Subcutaneous adipose tissue (tissue), 4 donors: ENCODE measurements around the gene LRRC26. TPM values are rescaled to one million over a fixed set of nuclear protein-coding genes. Genes with fewer than 3 reads are reported as not detected.

Experiments
- CTCF ChIP-seq: fragments of 450-650 bp; IDR thresholded peaks from one replicate; pipeline ENCODE4 v1.5.1; 2016; ENCODE audit warnings: low read depth, mild to moderate bottlenecking, control low read depth, antibody characterized with exemption, moderate library complexity
- total RNA-seq, 4 donors: library from RNA; depleted of rRNA; stranded (reverse); fragments of >200 nt; gene quantifications; one replicate each; pipeline ENCODE4 v1.1.0, GENCODE V29; 2016

LRRC26 gene
- total RNA-seq, 4 donors from 2014 or later, result not detected

- no peak for TF ChIP-seq CTCF
Measured at GRCh38 chr9:137180491-137180890, 10.6 kb upstream of the LRRC26 start.

- no peak for TF ChIP-seq CTCF
Measured at GRCh38 chr9:137179761-137180160, 9.9 kb upstream of the LRRC26 start.

DNA sequence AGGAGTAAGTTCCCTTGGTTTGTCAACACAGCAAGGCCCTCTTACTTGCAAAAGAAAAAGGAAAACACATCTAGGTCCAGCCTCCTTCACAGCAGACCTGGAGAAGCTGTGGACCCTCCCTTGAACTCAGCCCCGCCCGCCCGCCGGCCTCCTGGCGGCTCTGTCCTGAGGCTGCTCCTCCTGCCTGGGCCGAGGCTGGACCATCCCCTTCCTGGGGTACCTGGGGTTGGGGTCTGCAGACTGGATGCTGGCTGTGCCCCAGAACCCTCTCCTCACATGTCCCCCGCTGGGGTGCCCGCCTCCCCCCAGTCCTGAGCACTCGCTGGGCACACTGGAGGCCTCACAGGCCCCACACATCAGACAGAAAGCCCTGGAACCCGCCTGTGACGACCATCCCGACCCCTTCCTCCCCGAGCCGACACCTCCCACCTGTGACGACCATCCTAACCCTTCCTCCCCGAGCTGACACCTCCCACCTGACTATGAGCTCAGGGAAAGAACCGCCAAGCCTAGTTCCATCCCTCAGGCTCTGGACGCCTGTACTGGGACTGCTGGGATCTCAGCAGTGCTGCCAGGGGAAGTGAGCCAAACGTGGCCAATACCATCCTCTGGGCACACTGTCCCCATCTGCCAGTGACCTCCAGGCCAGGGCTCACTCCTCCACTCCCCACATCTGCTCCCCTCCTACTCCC, 9.2 kb upstream of the LRRC26 start:
- TF ChIP-seq CTCF, result no peak

GRCh38 chr9:137178201-137178938, 8.5 kb upstream of the LRRC26 start:
- no peak for TF ChIP-seq CTCF

- no peak for TF ChIP-seq CTCF
Measured at GRCh38 chr9:137176302-137177182, 6.7 kb upstream of the LRRC26 start.

DNA sequence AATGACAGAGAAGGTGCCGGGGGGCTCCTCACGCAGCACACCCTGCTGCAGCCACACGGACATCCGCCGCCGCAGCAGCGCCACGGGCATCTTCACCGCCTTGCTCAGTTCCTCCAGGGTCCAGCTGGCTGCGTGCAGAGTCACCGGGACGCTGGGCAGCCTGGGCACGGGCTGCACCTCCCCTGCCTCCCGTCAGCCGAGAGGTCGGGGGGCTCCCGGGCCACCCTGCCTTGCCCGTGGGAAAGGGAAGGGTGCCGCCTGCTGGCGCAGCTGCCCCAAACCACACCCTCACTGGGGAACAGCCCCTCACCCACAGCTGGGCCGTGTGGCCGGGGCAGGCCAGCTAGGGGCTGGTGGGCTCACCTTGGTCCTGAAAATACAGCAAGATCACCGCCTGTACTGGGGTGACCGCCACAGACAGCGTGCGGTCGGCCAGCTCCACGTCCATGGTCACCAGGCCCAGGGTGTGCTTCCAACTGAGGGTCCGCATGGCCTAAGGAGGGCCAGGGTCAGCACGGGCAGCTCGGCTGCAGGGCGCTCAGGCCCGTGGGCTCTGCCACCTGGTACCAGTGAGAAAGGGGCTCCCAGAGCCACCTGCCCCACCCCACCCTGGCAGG, 5.6 kb upstream of the LRRC26 start:
- TF ChIP-seq CTCF, result no peak
